Stimulated activated effector memory CD8-positive, alpha-beta T cell treated with anti-CD3 and anti-CD28 coated beads, Interleukin-12 subunit alpha, Interleukin-12 subunit beta, amount 100 ng/mL, for 72 hours (primary cell): ENCODE results near the gene BOLA1.
"Not testable (repeated sequence)": the region's sequence is repeated elsewhere in the genome, so short reads cannot be mapped to it uniquely, and the experiment has no call there.

ENCODE experiments used
- ATAC-seq: fragments of 150-1000 bp; cut with Tn5 transposase; 2 replicates; pipeline ENCODE4 v1.10.0; 2021
- DNase-seq, 2 donors: peaks; one replicate each; pipeline ENCODE4 v3.0.0; 2021 to 2022; ENCODE audit warnings: low spot score in 2 of 2
- H3K27ac Mint-ChIP-seq: one replicate; pipeline ENCODE4 v1.8.0; 2022; ENCODE audit warnings: mild to moderate bottlenecking, mixed read lengths
- H3K36me3 Mint-ChIP-seq: one replicate; pipeline ENCODE4 v1.8.0; 2022; ENCODE audit warnings: mild to moderate bottlenecking, mixed read lengths
- H3K4me1 Mint-ChIP-seq: one replicate; pipeline ENCODE4 v1.8.0; 2022; ENCODE audit warnings: mixed read lengths
- H3K4me3 Mint-ChIP-seq: one replicate; pipeline ENCODE4 v1.8.0; 2022; ENCODE audit warnings: mild to moderate bottlenecking, mixed read lengths
- H3K9me3 Mint-ChIP-seq: one replicate; pipeline ENCODE4 v1.8.0; 2022; ENCODE audit warnings: mixed read lengths

The BOLA1 gene

GRCh38 chr1:149936170-149936991 lies 37.0 kb downstream of the BOLA1 start, which contains the start of gene MTMR11:
MTMR11 (minus strand) TSS chr1:149936879; CDS start chr1:149936647, 232 bp downstream.
- Mint-ChIP-seq H3K4me1 (peaks cover 32% of the 10 kb centered on the region), H3K4me3 (no peak within 1 kb of the TSS), H3K9me3 (no peaks in the 10 kb centered on the region), H3K36me3 (peaks cover 8% of the 10 kb centered on the region), H3K27ac (peak within 1 kb of the TSS; percentile 63)
- ATAC-seq (no peak), DNase-seq (no peak)

- Mint-ChIP-seq H3K4me3 (no peak overlapping the region), H3K4me1 (peaks cover 24% of the 10 kb centered on the region), H3K27ac (no peak overlapping the region), H3K36me3 (peaks cover 16% of the 10 kb centered on the region), H3K9me3 (no peaks in the 10 kb centered on the region)
- no peak for ATAC-seq
- DNase-seq = no peak
These were observed 37.8 kb downstream of the BOLA1 start for GRCh38 chr1:149936992-149937705.

GRCh38 chr1:149937759-149938158 lies 38.4 kb downstream of the BOLA1 start:
- Mint-ChIP-seq H3K9me3 (no peaks in the 10 kb centered on the region), H3K4me1 (peaks cover 24% of the 10 kb centered on the region), H3K36me3 (peaks cover 16% of the 10 kb centered on the region), H3K4me3 (no peak overlapping the region), H3K27ac (no peak overlapping the region)
- DNase-seq (no peak), ATAC-seq (peak; percentile 6)

GRCh38 chr1:149938668-149939003 lies 39.3 kb downstream of the BOLA1 start:
- DNase-seq, ATAC-seq, H3K9me3 Mint-ChIP-seq: not testable (repeated sequence)
- H3K36me3 Mint-ChIP-seq = peaks cover 21% of the 10 kb centered on the region
- H3K4me3 Mint-ChIP-seq = peak overlapping the region; percentile 5
- peak overlapping the region; percentile 68 for H3K27ac Mint-ChIP-seq
- peaks cover 32% of the 10 kb centered on the region for H3K4me1 Mint-ChIP-seq

- Mint-ChIP-seq H3K4me1 (peaks cover 35% of the 10 kb centered on the region), H3K27ac (no peak overlapping the region), H3K4me3 (no peak overlapping the region), H3K9me3 (no peaks in the 10 kb centered on the region), H3K36me3 (peaks cover 36% of the 10 kb centered on the region)
- no peak for DNase-seq
- ATAC-seq = no peak
These were observed 41.1 kb downstream of the BOLA1 start for GRCh38 chr1:149940427-149940826.

- peaks cover 51% of the 10 kb centered on the region for H3K36me3 Mint-ChIP-seq
- H3K4me1 Mint-ChIP-seq = peaks cover 32% of the 10 kb centered on the region
- DNase-seq (no peak), ATAC-seq (no peak)
- H3K4me3 Mint-ChIP-seq = no peak overlapping the region
- H3K27ac Mint-ChIP-seq = no peak overlapping the region
- no peaks in the 10 kb centered on the region for H3K9me3 Mint-ChIP-seq
These were observed 42.8 kb downstream of the BOLA1 start for GRCh38 chr1:149942207-149942606.

- ATAC-seq (no peak), DNase-seq (no peak)
- Mint-ChIP-seq H3K27ac (peak overlapping the region; percentile 79), H3K4me1 (peaks cover 26% of the 10 kb centered on the region), H3K4me3 (no peak overlapping the region), H3K36me3 (peaks cover 57% of the 10 kb centered on the region), H3K9me3 (no peaks in the 10 kb centered on the region)
These were observed 43.5 kb downstream of the BOLA1 start for GRCh38 chr1:149942885-149943284.

- ATAC-seq (no peak), DNase-seq (no peak)
- Mint-ChIP-seq H3K36me3 (peaks cover 81% of the 10 kb centered on the region), H3K27ac (no peak overlapping the region), H3K9me3 (no peaks in the 10 kb centered on the region), H3K4me3 (no peak overlapping the region), H3K4me1 (peaks cover 11% of the 10 kb centered on the region)
These were observed 45.8 kb downstream of the BOLA1 start for GRCh38 chr1:149945206-149945605.

- Mint-ChIP-seq H3K4me1 (no peaks in the 10 kb centered on the region), H3K9me3 (no peaks in the 10 kb centered on the region), H3K27ac (no peak overlapping the region), H3K4me3 (no peak overlapping the region), H3K36me3 (peaks cover 76% of the 10 kb centered on the region)
- DNase-seq (no peak), ATAC-seq (no peak)
These were observed 50.5 kb downstream of the BOLA1 start for GRCh38 chr1:149949911-149950310.
